ENCODE results near the gene GMEB2.

Gene GMEB2

GRCh38 chr20:63545814-63546213, 81.1 kb downstream of the GMEB2 start:
- no peak for DNase-seq (ENCODE audit: low read depth in 3 of 3)

- no peak for DNase-seq (ENCODE audit: low read depth in 3 of 3)
Observed at GRCh38 chr20:63544958-63545516, 81.9 kb downstream of the GMEB2 start.

- no peak for DNase-seq (ENCODE audit: low read depth in 3 of 3)
Observed at GRCh38 chr20:63544241-63544957, 82.5 kb downstream of the GMEB2 start.

- no peak for DNase-seq (ENCODE audit: low read depth in 3 of 3)
Observed at GRCh38 chr20:63543733-63544132, 83.2 kb downstream of the GMEB2 start.

GRCh38 chr20:63543131-63543530, 83.8 kb downstream of the GMEB2 start:
- DNase-seq (ENCODE audit: low read depth in 3 of 3): no peak

- DNase-seq (ENCODE audit: low read depth in 3 of 3): no peak
Observed at GRCh38 chr20:63542696-63543095, 84.2 kb downstream of the GMEB2 start.

- DNase-seq (ENCODE audit: low read depth in 3 of 3): no peak
Observed at GRCh38 chr20:63542031-63542559, 84.8 kb downstream of the GMEB2 start.

GRCh38 chr20:63541371-63541770, 85.5 kb downstream of the GMEB2 start:
- no peak for DNase-seq (ENCODE audit: low read depth in 3 of 3)

- DNase-seq (ENCODE audit: low read depth in 3 of 3): no peak
Observed at GRCh38 chr20:63540417-63541186, 86.3 kb downstream of the GMEB2 start.

- no peak for DNase-seq (ENCODE audit: low read depth in 3 of 3)
Observed at GRCh38 chr20:63539441-63540370, 87.2 kb downstream of the GMEB2 start.

- no peak for DNase-seq (ENCODE audit: low read depth in 3 of 3)
Observed at GRCh38 chr20:63539092-63539430, 87.8 kb downstream of the GMEB2 start.

GRCh38 chr20:63538204-63539091, 88.5 kb downstream of the GMEB2 start:
- no peak for DNase-seq (ENCODE audit: low read depth in 3 of 3)

All from stimulated activated CD4-positive, alpha-beta T cell treated with anti-CD3 and anti-CD28 coated beads, TNF-alpha, amount 100 ng/mL, for 48 hours (primary cell).